GM10248 (cell line): Measurements from ENCODE around the gene METTL2B.
"Not testable (repeated sequence)": the region's sequence is repeated elsewhere in the genome, so short reads cannot be mapped to it uniquely, and the experiment has no call there.

Experiments
- CTCF ChIA-PET: fragments of 300-600 bp; sonication (Branson Sonifier 250); formaldehyde crosslinking; extraction: SDS; loops from one replicate; lab custom pipeline; 2021; ENCODE audit warnings: antibody characterized with exemption; lab: Yijun Ruan, JAX
- POLR2A ChIA-PET: fragments of 350-650 bp; sonication (Branson Sonifier 250); formaldehyde crosslinking; extraction: SDS; loops from one replicate; lab custom pipeline; 2020; ENCODE audit warnings: antibody characterized with exemption; lab: Yijun Ruan, JAX
- DNase-seq: peaks from one replicate; pipeline ENCODE4 v3.0.0; 2012; ENCODE audit errors: extremely low spot score
- TF ChIP-seq, protein P1 (sequence below): IDR thresholded peaks from 2 replicates; pipeline ENCODE4 v1.5.1; 2012; ENCODE audit warnings: mild to moderate bottlenecking, low read depth; ENCODE audit errors: extremely low read depth, missing control alignments, control extremely low read depth

METTL2B gene

DNA sequence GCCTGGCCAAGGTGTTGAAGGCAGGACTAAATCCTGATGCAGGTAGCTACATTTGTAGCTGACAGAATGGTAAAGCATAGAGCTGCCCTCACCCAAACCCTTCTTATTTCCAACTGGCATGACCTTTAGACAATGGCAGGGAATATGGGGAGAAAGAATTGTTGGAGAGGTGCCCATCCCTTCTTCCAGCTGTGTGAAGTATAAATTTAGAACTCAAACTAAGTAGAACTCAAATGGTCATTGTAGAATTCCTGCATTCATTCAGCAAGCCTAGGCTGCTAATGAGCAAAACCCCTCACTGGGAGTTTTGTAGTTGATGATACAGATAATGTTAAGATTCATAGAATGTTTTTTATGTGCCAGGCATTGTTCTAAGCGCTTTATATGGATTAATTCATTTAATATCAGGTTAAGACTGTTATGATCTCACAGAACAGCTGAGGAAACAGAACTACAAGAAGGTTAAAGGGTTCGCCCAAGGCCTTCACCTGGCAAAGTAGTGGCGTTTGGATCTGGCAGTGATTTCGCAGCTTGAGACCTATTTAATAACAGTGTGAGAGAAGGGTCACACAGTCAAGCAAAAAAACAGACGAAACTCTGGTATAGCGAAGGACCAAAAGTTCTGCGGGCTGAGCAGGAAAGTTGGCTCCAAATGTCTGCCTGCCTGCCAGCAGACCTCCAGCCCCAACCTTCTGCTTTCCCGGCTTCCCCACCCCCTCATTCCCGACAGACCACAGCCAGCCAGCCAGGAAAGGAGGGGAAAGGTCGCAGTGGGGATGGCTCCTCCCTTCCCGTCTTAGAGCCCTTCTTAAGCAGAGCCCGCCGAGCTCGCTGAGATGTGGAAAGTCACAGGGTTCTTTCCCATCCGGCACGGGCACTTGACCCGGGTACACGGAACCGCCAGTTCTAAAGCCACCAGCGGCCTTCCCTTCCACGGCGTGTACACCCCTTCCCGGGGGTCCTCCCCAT, 22.4 kb upstream of the METTL2B start:
- no peak for DNase-seq
- TF ChIP-seq, protein P1, sequence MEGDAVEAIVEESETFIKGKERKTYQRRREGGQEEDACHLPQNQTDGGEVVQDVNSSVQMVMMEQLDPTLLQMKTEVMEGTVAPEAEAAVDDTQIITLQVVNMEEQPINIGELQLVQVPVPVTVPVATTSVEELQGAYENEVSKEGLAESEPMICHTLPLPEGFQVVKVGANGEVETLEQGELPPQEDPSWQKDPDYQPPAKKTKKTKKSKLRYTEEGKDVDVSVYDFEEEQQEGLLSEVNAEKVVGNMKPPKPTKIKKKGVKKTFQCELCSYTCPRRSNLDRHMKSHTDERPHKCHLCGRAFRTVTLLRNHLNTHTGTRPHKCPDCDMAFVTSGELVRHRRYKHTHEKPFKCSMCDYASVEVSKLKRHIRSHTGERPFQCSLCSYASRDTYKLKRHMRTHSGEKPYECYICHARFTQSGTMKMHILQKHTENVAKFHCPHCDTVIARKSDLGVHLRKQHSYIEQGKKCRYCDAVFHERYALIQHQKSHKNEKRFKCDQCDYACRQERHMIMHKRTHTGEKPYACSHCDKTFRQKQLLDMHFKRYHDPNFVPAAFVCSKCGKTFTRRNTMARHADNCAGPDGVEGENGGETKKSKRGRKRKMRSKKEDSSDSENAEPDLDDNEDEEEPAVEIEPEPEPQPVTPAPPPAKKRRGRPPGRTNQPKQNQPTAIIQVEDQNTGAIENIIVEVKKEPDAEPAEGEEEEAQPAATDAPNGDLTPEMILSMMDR = no peak
- POLR2A ChIA-PET = interaction anchor here (0.9 kb wide), 1 partner anchor 22 kb away, joined by 3 read pairs; no protein-coding TSS in a partner anchor
- CTCF ChIA-PET = interaction anchor here (0.8 to 7.9 kb wide), 10 partner anchors 10 to 56 kb away, joined by 3 to 143 read pairs (median 4); no protein-coding TSS in a partner anchor

DNA sequence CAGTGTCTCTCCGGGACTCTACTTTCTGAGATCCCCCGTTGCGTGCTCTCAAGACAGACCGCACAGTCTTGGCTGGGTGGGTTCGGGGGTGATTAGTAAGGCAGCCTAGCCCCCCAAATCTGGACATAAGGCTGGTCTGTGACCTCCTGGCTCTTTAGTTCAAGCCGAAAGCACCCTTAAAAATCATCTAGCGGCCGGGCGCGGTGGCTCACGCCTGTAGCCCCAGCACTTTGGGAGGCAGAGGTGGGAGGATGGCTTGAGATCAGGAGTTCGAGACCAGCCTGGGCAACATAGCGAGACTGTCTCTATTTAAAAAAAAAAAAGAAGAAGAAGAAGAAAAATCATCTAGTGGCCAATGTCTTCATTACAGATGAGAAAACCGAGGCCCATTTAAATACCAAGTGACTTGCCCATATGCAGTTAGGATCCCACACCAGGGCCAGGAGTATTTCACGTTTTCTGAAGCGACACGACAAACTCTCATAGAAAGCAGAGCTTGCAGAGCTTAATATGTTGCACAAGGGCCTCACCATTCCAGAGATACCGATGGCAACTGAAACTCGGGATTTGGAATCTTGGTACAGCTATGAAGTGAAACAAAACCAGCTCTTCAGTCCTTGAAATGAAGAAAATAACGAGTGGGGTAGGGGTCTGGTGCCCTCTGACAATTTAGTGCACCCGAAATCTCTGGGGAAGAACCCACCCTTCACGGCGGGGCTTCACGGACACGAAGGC, 21.6 kb upstream of the METTL2B start:
- no peak for DNase-seq
- TF ChIP-seq, protein P1 = no peak
- ChIA-PET CTCF (interaction anchor here (0.9 to 7.9 kb wide), 11 partner anchors 11 to 57 kb away, joined by 3 to 143 read pairs (median 5); no protein-coding TSS in a partner anchor), POLR2A (no interaction called here)

DNA sequence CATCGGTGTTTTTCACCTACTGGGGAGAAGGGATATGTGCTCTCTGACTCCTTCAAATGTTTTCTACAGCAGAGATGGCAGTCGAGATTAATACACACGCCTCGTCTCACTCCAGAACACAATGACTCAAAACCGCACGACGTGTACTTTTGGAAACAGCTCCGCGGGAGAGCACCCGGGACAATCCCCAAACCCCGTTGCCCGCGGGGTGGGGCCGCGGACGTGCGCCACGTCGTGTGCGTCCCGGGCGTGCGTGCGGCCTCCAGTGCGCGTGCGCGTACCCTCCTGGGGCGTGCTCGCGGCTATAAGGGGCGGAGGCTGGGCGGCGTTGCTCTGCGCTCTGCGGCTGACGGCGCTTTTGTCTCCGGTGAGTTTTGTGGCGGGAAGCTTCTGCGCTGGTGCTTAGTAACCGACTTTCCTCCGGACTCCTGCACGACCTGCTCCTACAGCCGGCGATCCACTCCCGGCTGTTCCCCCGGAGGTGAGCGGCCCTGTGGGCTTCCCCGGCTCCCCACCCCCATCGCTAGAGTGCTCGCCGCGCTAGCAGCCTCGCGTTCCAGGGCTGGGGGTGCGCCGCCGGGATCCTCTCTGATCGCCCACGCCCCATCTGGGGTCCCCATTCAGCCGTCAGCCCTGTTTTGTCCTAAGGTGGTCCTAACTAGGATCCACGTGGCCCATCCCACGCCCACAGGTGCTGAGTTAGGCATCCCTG, 20.8 kb upstream of the METTL2B start, which contains the start of gene HILPDA:
TSS of gene HILPDA (plus strand) at position 336 of the 712 bp plus-strand sequence. CDS start 1,391 bp downstream, outside the sequence.
- TF ChIP-seq, protein P1 = no peak
- peak; percentile 97 for DNase-seq
- ChIA-PET POLR2A (no interaction called here), CTCF (interaction anchor here (0.9 to 7.9 kb wide), 10 partner anchors 12 to 58 kb away, joined by 3 to 143 read pairs (median 4); no protein-coding TSS in a partner anchor)

DNA sequence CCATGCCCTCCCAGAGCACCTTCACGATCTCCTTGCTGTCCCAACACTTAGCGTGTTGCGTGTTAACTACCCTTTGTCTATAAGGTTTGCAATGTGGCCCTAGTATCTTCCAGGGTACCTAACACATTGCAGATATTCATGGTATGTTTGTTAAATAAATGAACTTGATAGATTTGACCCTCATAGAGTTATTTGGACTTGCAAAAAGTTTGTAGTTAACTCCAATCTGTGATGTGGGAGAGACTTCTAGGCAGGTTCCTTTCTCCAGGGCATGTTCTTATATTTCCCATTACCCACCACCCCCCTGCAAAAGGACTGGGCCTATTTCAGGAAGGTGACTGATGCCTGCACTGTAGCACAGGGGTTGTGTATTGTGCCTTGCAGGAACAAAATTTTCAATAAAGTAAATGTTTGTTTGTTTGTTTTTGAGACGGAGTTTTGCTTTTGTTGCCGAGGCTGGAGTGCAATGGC, 20.3 kb upstream of the METTL2B start:
- ChIA-PET CTCF (interaction anchor here (1.2 to 7.9 kb wide), 5 partner anchors 18 to 29 kb away, joined by 3 to 143 read pairs (median 6); no protein-coding TSS in a partner anchor), POLR2A (no interaction called here)
- TF ChIP-seq, protein P1 = no peak
- DNase-seq = no peak

DNA sequence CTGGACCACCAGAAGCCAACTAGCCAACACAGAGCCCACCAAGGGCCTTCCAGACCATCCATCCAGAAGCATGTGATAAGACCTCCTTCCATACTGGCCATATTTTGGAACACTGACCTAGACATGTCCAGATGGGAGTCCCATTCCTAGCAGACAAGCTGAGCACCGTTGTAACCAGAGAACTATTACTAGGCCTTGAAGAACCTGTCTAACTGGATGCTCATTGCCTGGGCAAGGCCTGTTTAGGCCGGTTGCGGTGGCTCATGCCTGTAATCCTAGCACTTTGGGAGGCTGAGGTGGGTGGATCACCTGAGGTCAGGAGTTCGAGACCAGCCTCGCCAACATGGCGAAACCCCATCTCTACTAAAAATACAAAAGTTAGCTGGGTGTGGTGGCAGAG, 19.2 kb upstream of the METTL2B start:
- CTCF ChIA-PET = interaction anchor here (0.8 to 7.9 kb wide), 5 partner anchors 11 to 30 kb away, joined by 3 to 143 read pairs (median 5); no protein-coding TSS in a partner anchor
- POLR2A ChIA-PET = not testable (repeated sequence)

DNA sequence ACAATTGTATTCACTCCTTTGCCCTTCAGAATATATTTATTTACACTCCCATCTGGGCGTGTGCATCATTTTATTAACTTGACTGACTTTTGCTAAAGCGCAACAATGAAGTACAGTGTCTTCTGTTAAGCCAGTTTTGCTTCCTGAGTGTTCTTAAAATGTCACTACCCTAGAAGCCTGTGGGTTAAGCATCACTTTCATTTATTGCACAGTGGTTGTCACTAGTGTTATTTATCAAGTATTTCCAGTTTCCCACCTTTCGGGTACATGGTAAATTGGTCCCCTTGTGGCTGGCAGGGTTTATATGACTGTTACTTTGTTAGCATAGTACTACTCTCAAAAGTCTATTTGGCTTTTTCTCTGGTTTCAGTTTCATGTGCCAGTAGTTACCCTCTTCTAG, 17.6 kb upstream of the METTL2B start:
- DNase-seq = no peak
- ChIA-PET CTCF (interaction anchor here (1.0 to 4.2 kb wide), 9 partner anchors 11 to 111 kb away, joined by 5 to 370 read pairs (median 27); partner anchors contain the start of gene METTL2B), POLR2A (no interaction called here)
- TF ChIP-seq, protein P1 = no peak

More for the DNA sequence above, 19.2 kb upstream of the METTL2B start:
- not testable (repeated sequence) for DNase-seq
